Bronchial epithelial cell (primary cell): ENCODE results near the gene PHLDB1. TPM values are rescaled to one million over a fixed set of nuclear protein-coding genes. Genes with fewer than 3 reads are reported as not detected.

ENCODE experiments used
- DNase-seq: peaks from one replicate; pipeline ENCODE4 v3.0.0-alpha.2; 2010; ENCODE audit warnings: low read depth
- FAIRE-seq: peaks from 2 replicates; lab custom pipeline; 2011; peaks lifted over from hg19 to GRCh38; lab: Jason Lieb, UNC
- H3K27me3 ChIP-seq: 2 replicates; pipeline ENCODE4 v1.5.1; 2011; ENCODE audit warnings: low read length; ENCODE audit not compliant: control insufficient read depth, insufficient read depth
- H3K36me3 ChIP-seq: 2 replicates; pipeline ENCODE4 v1.5.1; 2011; ENCODE audit warnings: low read length; ENCODE audit not compliant: control insufficient read depth, insufficient read depth
- H3K4me3 ChIP-seq: 2 replicates; pipeline ENCODE4 v1.5.1; 2011; ENCODE audit warnings: mild to moderate bottlenecking, low read depth, low read length, control low read depth
- CTCF ChIP-seq: IDR thresholded peaks from 2 replicates; pipeline ENCODE4 v1.5.1; 2011; ENCODE audit warnings: mild to moderate bottlenecking, moderate library complexity, low read length, control low read depth, inconsistent platforms; ENCODE audit not compliant: insufficient read depth, severe bottlenecking
- total RNA-seq: library from RNA; depleted of rRNA; stranded (reverse); fragments of >200 nt; gene quantifications from 2 replicates; pipeline ENCODE4 v1.2.1, GENCODE V29; 2014

PHLDB1 gene
- total RNA-seq, 1 donor from 2014 or later: 22.6 TPM

DNA sequence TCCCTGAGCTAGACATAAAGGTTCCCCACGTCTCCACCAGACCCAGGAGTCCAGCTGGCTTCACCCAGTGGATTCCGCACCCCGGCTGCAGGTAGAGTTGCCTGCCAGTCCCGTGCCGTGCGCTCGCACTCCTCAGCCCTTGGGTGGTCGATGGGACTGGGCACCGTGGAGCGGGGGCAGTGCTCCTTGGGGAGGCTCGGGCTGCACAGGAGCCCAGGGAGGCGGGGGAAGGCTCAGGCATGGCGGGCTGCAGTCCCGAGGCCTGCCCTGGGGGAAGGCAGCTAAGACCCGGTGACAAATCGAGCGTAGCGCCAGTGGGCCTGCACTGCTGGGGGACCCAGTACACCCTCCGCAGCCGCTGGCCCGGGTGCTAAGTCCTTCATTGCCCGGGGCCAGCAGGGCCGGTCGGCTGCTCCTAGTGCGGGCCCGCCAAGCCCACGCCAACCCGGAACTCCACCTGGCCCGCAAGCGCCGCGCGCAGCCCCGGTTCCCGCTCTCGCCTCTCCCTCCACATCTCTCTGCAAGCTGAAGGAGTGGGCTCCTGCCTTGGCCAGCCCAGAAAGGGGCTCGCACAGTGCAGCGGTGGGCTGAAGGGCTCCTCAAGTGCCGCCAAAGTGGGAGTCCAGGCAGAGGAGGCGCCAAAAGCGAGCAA is 81.6 kb downstream of the PHLDB1 start:
- Histone ChIP-seq H3K36me3 (no peaks in the 10 kb centered on the region), H3K27me3 (no peaks in the 10 kb centered on the region), H3K4me3 (peak overlapping the region; percentile 24)
- FAIRE-seq (no peak), DNase-seq (no peak)
- TF ChIP-seq CTCF: no peak

DNA sequence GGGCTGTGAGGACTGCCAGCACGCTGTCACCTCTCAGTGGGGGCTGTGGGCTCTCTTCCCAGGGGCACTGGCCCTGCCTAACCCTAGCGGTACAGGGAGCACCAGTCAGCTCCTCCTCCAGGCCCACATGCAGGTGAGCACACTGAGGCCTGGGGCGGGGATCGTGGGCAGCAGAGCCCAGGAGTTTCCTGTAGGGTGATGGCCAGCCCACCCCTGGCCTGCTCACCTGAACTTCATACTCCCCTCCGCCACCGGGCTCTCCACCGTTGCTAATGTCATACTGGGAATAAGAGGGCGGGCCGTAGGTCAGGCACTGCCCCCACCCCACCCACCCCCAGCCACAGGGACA is 82.1 kb downstream of the PHLDB1 start:
- TF ChIP-seq CTCF: no peak
- no peak for FAIRE-seq
- Histone ChIP-seq H3K27me3 (no peaks in the 10 kb centered on the region), H3K36me3 (no peaks in the 10 kb centered on the region), H3K4me3 (peak overlapping the region; percentile 24)
- DNase-seq: no peak

DNA sequence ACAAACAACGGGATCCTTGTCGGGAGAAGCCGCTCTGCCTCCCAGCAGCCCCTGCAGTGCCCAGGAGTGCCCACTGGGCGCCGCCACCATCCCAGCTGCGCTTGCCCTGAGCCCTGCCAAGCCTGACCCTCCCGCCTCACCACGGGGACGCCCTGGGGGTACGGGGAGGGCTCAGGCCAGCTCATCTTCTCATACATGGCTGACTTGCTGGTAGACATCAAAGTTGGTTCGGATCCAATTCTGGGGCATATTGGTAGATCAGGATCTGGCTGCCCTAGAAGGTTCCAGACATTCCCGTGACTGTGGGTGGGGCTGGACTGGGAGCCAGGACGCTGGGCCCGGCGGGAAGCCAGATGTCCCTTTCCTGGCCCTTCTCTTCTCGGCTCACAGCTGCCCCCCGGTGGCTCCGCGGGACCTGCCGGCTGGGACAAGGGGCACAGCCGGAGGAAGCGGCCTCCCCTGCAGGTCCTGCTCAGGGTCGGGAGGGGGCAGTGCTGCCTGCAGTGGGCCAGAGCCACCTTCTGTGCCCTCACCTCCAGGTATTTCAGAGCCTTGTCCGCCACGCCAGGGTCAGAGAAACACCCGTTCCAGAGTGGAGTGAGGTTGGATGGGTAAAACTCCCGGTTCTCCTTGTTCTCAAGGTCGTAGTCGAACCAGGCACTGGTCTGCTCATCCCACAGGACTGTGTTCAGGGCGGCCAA is 82.6 kb downstream of the PHLDB1 start:
- FAIRE-seq (no peak), DNase-seq (peak; percentile 85)
- H3K27me3 ChIP-seq: no peaks in the 10 kb centered on the region
- H3K4me3 ChIP-seq: peak overlapping the region; percentile 25
- TF ChIP-seq CTCF: peak; percentile 86
- no peaks in the 10 kb centered on the region for H3K36me3 ChIP-seq

DNA sequence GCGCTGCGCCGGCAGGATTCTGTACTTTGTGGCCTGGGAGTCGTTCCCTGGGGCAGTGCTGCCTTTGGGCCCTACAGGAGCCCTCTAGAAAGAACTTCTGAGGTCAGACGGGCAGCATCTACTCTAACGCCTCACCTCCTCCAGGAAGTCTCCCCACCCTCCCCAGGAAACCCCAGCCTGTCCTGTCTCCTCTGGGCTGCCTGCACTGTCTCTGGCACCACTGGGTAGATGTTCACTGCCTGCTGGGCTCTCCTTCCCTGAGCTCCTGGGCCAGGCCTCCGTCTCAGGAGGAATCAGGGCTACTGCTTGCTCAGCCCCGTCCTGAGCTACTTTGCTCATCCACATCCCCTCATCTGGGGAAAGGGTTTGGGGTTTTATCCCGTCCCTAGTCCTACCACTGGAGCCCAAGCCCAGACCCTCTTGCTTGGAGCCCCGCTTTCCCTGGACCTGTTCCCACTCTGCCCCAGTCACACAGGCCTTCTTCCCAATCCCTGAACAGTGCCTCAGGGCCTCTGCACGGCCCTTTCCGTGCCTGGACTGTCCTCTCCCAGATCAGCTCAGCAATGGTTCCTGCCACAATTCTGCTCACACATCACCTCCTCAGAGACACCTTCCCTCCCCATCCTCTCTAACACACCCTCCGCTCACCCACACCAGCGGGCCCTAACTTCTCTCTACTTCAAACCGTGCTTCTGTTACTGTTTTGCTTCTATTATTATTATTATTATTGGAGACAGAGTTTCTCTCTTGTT is 83.3 kb downstream of the PHLDB1 start:
- no peaks in the 10 kb centered on the region for H3K36me3 ChIP-seq
- no peak for TF ChIP-seq CTCF
- no peak for FAIRE-seq
- H3K4me3 ChIP-seq: no peak overlapping the region
- H3K27me3 ChIP-seq: no peaks in the 10 kb centered on the region
- no peak for DNase-seq

- H3K36me3 ChIP-seq: no peaks in the 10 kb centered on the region
- no peaks in the 10 kb centered on the region for H3K27me3 ChIP-seq
- H3K4me3 ChIP-seq: no peak overlapping the region
- no peak for TF ChIP-seq CTCF
- FAIRE-seq (peak; percentile 60), DNase-seq (peak; percentile 97)
Measured at GRCh38 chr11:118691926-118692830, 84.8 kb downstream of the PHLDB1 start.
